Gastroesophageal sphincter (tissue), 4 donors: ENCODE measurements around the gene CERS4. TPM values are rescaled to one million over a fixed set of nuclear protein-coding genes. Genes with fewer than 3 reads are reported as not detected.
"Not testable (repeated sequence)": the region's sequence is repeated elsewhere in the genome, so short reads cannot be mapped to it uniquely, and the experiment has no call there.

Experiments used
- ATAC-seq: fragments of 150-250 bp; one replicate; pipeline ENCODE4 v1.9.1; 2016; ENCODE audit warnings: mild to moderate bottlenecking, moderate library complexity
- H3K27ac ChIP-seq, 4 donors: fragments of 200-600 bp; sonication (generic) in 3 of 4; 1 replicate in 3 of 4; 2 replicates in 1 of 4; pipeline ENCODE4 v1.5.1; 2016 to 2019
- H3K27me3 ChIP-seq: fragments of 200-600 bp; sonication (generic); one replicate; pipeline ENCODE4 v1.5.1; 2019
- H3K36me3 ChIP-seq, 2 donors: fragments of 200-600 bp; sonication (generic); one replicate each; pipeline ENCODE4 v1.5.1; 2019; ENCODE audit warnings: control low read depth in 1 of 2
- H3K4me1 ChIP-seq, 3 donors: fragments of 200-600 bp; sonication (generic); 1 replicate in 2 of 3; 2 replicates in 1 of 3; pipeline ENCODE4 v1.5.1; 2016 to 2019; ENCODE audit warnings: control low read depth in 2 of 3
- H3K4me3 ChIP-seq, 2 donors: fragments of 200-600 bp; sonication (generic); one replicate each; pipeline ENCODE4 v1.5.1; 2019; ENCODE audit warnings: mild to moderate bottlenecking in 1 of 2, moderate library complexity in 1 of 2
- H3K9me3 ChIP-seq, 3 donors: fragments of 200-600 bp; sonication (generic); one replicate each; pipeline ENCODE4 v1.5.1; 2017 to 2019; ENCODE audit warnings: control low read depth in 2 of 3
- EP300 ChIP-seq: sonication (generic); formaldehyde crosslinking; IDR thresholded peaks from one replicate; pipeline ENCODE4 v1.6.1; 2017; ENCODE audit warnings: antibody characterized with exemption, mild to moderate bottlenecking
- POLR2A ChIP-seq, 2 donors: fragments of 450-650 bp; IDR thresholded peaks; one replicate each; pipeline ENCODE4 v1.6.1; 2017; ENCODE audit warnings: antibody characterized with exemption in 2 of 2, mild to moderate bottlenecking in 2 of 2, moderate library complexity in 1 of 2
- POLR2AphosphoS5 ChIP-seq: sonication (generic); formaldehyde crosslinking; IDR thresholded peaks from one replicate; pipeline ENCODE4 v1.6.1; 2017; ENCODE audit warnings: antibody characterized with exemption
- WGBS, 2 donors: methylation state at CpG; one replicate each; pipeline ENCODE4 v1.1.5; 2018; ENCODE audit warnings: low coverage in 1 of 2; 5-methylcytosine and 5-hydroxymethylcytosine counted together
- total RNA-seq, 4 donors: library from RNA; depleted of rRNA; stranded (reverse); fragments of >200 nt; gene quantifications; one replicate each; pipeline ENCODE4 v1.1.0, GENCODE V29; 2016
- TF ChIP-seq, protein P1 (sequence below), 4 experiments: fragments of 200-600 bp in 2 of 4; fragments of 450-650 bp in 2 of 4; sonication (generic) in 1 of 4; IDR thresholded peaks; one replicate each; pipeline ENCODE4 v1.5.1; 2017 to 2019; ENCODE audit warnings: antibody characterized with exemption in 4 of 4, mild to moderate bottlenecking in 2 of 4, moderate library complexity in 2 of 4

CERS4 gene
- total RNA-seq, 4 donors from 2014 or later: 24.8 to 33.8 (median 31.9) TPM

DNA sequence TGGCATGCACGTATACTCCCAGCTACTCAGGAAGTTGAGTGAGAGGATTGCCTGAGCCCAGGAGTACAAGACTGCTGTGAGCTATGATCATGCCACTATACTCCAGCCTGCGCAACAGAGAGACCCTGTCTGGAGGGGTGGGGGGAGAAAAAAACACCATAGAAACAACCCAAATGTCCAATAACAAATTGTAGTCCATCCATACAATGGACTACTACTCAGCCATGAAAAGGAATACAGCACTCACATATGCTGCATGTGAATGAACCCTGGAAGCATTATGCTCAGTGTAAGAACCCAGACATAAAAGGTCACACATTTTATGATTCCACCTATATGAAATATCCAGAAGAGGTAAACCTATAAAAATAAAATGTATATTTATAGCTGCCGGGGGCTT is 56.7 kb downstream of the CERS4 start:
- Histone ChIP-seq H3K4me1 (peaks cover 0 to 12% (median 0%) of the 10 kb centered on the region in 3 donors), H3K27ac (no peak overlapping the region), H3K4me3 (no peak overlapping the region), H3K36me3 (peaks cover 0 to 19% of the 10 kb centered on the region in 2 donors), H3K9me3 (no peaks in the 10 kb centered on the region), H3K27me3 (no peaks in the 10 kb centered on the region)
- 82 to 100% methylated on average over 2 to 3 of the region's 3 CpGs for WGBS, 2 donors
- no peak for ATAC-seq
- TF ChIP-seq POLR2AphosphoS5 (no peak), POLR2A (IDR thresholded peaks at IDR 0.05) (no peak), EP300 (no peak)
- TF ChIP-seq, protein P1, sequence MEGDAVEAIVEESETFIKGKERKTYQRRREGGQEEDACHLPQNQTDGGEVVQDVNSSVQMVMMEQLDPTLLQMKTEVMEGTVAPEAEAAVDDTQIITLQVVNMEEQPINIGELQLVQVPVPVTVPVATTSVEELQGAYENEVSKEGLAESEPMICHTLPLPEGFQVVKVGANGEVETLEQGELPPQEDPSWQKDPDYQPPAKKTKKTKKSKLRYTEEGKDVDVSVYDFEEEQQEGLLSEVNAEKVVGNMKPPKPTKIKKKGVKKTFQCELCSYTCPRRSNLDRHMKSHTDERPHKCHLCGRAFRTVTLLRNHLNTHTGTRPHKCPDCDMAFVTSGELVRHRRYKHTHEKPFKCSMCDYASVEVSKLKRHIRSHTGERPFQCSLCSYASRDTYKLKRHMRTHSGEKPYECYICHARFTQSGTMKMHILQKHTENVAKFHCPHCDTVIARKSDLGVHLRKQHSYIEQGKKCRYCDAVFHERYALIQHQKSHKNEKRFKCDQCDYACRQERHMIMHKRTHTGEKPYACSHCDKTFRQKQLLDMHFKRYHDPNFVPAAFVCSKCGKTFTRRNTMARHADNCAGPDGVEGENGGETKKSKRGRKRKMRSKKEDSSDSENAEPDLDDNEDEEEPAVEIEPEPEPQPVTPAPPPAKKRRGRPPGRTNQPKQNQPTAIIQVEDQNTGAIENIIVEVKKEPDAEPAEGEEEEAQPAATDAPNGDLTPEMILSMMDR (IDR thresholded peaks at IDR 0.05): no peak

DNA sequence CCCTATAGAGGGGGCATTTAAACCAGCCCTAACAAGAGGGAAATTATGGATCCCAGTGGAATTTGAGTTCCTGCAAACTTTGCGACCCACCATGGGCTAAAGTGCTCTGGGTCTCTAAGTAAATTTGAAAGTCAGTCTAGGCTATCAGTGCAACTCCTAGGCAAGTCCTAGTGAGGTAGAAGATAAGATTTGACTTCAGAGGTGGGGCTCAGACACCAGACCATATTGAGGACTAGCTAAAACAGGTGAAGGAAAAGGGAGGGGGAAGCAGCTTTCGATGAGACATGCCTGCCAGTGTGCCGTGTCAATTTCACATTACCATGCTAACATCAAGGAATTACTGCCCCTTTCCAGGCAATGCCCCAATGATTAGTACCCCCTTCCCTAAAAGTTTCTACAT is 60.6 kb downstream of the CERS4 start:
- no peak for TF ChIP-seq POLR2A (IDR thresholded peaks at IDR 0.05)
- TF ChIP-seq, protein P1 (IDR thresholded peaks at IDR 0.05): no peak
- TF ChIP-seq EP300: no peak
- no peak for TF ChIP-seq POLR2AphosphoS5
- H3K4me3 ChIP-seq: no peak overlapping the region
- 84 to 93% methylated on average over 3 of the region's 3 CpGs for WGBS, 2 donors
- H3K36me3 ChIP-seq: no peaks in the 10 kb centered on the region
- H3K9me3 ChIP-seq: no peaks in the 10 kb centered on the region
- no peak for ATAC-seq
- H3K4me1 ChIP-seq: peaks cover 0 to 12% (median 0%) of the 10 kb centered on the region in 3 donors
- H3K27me3 ChIP-seq: no peaks in the 10 kb centered on the region
- H3K27ac ChIP-seq: no peak overlapping the region

DNA sequence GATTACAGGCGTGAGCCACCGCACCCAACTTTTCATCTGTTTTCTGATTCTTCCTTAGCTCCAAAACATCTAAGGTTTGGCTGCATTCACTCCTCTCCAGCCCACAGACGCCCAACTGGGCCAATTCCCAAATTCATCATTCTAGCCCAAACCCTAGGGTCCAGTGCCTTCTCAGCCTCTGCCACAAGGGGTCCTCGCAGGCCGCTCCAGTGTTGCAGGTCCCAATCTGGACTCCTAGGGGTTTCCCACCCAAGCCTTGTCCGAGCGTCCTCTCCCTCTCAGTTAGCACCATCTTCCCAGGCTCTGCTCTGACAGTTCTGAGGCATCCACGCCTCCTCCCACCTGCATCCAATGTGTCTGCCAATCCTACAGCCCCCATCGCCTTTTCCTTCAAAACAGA is 67.3 kb downstream of the CERS4 start:
- H3K9me3 ChIP-seq, H3K36me3 ChIP-seq, H3K4me3 ChIP-seq, H3K27me3 ChIP-seq, H3K27ac ChIP-seq, H3K4me1 ChIP-seq: not testable (repeated sequence)
- peak; percentile 43 for ATAC-seq
- no CpG with 5 or more reads among the region's 9 CpGs for WGBS, 2 donors

DNA sequence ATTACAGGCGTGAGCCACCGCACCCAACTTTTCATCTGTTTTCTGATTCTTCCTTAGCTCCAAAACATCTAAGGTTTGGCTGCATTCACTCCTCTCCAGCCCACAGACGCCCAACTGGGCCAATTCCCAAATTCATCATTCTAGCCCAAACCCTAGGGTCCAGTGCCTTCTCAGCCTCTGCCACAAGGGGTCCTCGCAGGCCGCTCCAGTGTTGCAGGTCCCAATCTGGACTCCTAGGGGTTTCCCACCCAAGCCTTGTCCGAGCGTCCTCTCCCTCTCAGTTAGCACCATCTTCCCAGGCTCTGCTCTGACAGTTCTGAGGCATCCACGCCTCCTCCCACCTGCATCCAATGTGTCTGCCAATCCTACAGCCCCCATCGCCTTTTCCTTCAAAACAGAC is 82.2 kb downstream of the CERS4 start:
- H3K27me3 ChIP-seq, H3K4me3 ChIP-seq, H3K36me3 ChIP-seq, H3K9me3 ChIP-seq, H3K4me1 ChIP-seq, H3K27ac ChIP-seq: not testable (repeated sequence)
- peak; percentile 57 for ATAC-seq
- WGBS, 2 donors: no CpG with 5 or more reads among the region's 9 CpGs

DNA sequence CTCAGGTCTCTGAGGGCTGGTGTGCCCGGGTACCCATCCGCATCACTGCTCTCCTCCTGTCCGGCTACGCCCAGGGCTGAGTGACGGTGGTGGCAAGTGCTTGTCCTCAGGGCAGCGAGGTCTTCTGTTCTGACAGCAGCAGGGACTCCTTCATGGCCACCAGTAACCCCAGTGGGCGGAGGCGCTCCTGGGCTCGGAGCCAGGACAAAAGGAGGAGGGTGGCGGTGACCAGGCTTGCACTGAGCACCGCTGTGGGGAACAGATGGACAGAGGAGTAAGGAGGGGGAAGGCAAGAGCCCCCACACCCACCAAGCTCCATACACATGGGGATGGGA is 93.2 kb downstream of the CERS4 start:
- Histone ChIP-seq H3K27ac (no peak overlapping the region), H3K36me3 (peaks cover 0 to 20% of the 10 kb centered on the region in 2 donors), H3K9me3 (no peaks in the 10 kb centered on the region), H3K4me1 (peaks cover 0 to 21% (median 0%) of the 10 kb centered on the region in 3 donors), H3K4me3 (no peak overlapping the region), H3K27me3 (no peaks in the 10 kb centered on the region)
- no CpG with 5 or more reads among the region's 11 CpGs for WGBS, 2 donors
- TF ChIP-seq EP300 (no peak), POLR2A (IDR thresholded peaks at IDR 0.05) (no peak), POLR2AphosphoS5 (no peak)
- TF ChIP-seq, protein P1 (IDR thresholded peaks at IDR 0.05): no peak
- peak; percentile 57 for ATAC-seq

DNA sequence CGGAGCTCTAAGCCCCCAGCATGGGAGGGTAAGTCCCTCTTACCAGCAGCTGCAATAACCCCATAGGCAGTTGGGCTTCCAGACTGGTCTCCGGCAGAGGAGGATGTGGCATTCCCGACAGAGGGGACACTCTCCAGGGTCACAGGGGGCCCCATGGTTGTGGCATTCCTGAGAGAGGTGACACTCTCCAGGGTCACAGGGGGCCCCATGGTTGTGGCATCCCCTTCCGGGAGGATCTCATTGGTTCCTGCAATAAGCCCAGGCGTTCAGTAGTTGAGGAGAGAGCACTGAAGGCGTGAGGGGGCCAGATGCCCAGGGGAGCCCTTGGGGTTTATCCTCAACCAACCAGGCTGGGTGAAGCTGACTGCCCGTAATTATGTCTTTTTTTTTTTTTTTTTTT is 93.6 kb downstream of the CERS4 start:
- TF ChIP-seq, protein P1 (IDR thresholded peaks at IDR 0.05): no peak
- TF ChIP-seq POLR2A (IDR thresholded peaks at IDR 0.05) (no peak), POLR2AphosphoS5 (no peak), EP300 (no peak)
- peaks cover 0 to 20% of the 10 kb centered on the region in 2 donors for H3K36me3 ChIP-seq
- H3K9me3 ChIP-seq: no peaks in the 10 kb centered on the region
- ATAC-seq: no peak
- H3K27ac ChIP-seq: no peak overlapping the region
- H3K4me3 ChIP-seq: no peak overlapping the region
- 86% methylated on average over 6 of the region's 7 CpGs; no CpG with 5 or more reads in 1 of the 2 donors for WGBS, 2 donors
- H3K4me1 ChIP-seq: peaks cover 0 to 25% (median 0%) of the 10 kb centered on the region in 3 donors
- no peaks in the 10 kb centered on the region for H3K27me3 ChIP-seq
